HG03097 (cell line): ENCODE measurements around the gene PRKACA.
"Not testable (repeated sequence)": the region's sequence is repeated elsewhere in the genome, so short reads cannot be mapped to it uniquely, and the experiment has no call there.

Experiments used
- ATAC-seq: cut with Tn5 transposase; IDR thresholded peaks from one replicate; pipeline ENCODE4 v1.9.1; 2021; ENCODE audit not compliant: unreplicated experiment, low FRiP score

The PRKACA gene

GRCh38 chr19:14053500-14053899, 64.1 kb downstream of the PRKACA start:
- no peak for ATAC-seq

GRCh38 chr19:14053032-14053431, 64.5 kb downstream of the PRKACA start:
- ATAC-seq: no peak

- no peak for ATAC-seq
Observed at GRCh38 chr19:14052470-14052869, 65.1 kb downstream of the PRKACA start.

GRCh38 chr19:14051980-14052379, 65.6 kb downstream of the PRKACA start:
- ATAC-seq: no peak

GRCh38 chr19:14050961-14051360, 66.6 kb downstream of the PRKACA start:
- ATAC-seq: not testable (repeated sequence)

GRCh38 chr19:14050512-14050911, 67.0 kb downstream of the PRKACA start:
- ATAC-seq: no peak

GRCh38 chr19:14048443-14049153, 69.0 kb downstream of the PRKACA start:
- ATAC-seq: no peak

GRCh38 chr19:14047866-14048265, 69.7 kb downstream of the PRKACA start:
- not testable (repeated sequence) for ATAC-seq

GRCh38 chr19:14042659-14043608, 74.6 kb downstream of the PRKACA start:
- ATAC-seq: not testable (repeated sequence)
